Thyroid gland (tissue), 4 donors: ENCODE results near the gene KCNH4.

Experiments used
- CTCF ChIP-seq, 6 experiments: fragments of 200-600 bp in 3 of 6; fragments of 450-650 bp in 3 of 6; sonication (generic) in 3 of 6; IDR thresholded peaks; one replicate each; pipeline ENCODE4 v1.5.1; 2016 to 2019; ENCODE audit warnings: antibody characterized with exemption in 6 of 6, mild to moderate bottlenecking in 2 of 6, inconsistent platforms in 1 of 6, moderate library complexity in 1 of 6
- POLR2A ChIP-seq, 2 donors: fragments of 450-650 bp; IDR thresholded peaks; one replicate each; pipeline ENCODE4 v1.6.1; 2017; ENCODE audit warnings: antibody characterized with exemption in 2 of 2, mild to moderate bottlenecking in 2 of 2, moderate library complexity in 1 of 2

- TF ChIP-seq CTCF (IDR thresholded peaks at IDR 0.05) (no peak), POLR2A (IDR thresholded peaks at IDR 0.05) (no peak)
Measured at GRCh38 chr17:42120161-42120769, 60.7 kb downstream of the KCNH4 start.
